Duodenal mucosa (tissue), 2 donors: Measurements from ENCODE around the gene FOXB1.

Experiments
- H3K27ac ChIP-seq: one replicate; pipeline ENCODE4 v1.7.0; 2013; ENCODE audit warnings: low read depth, low read length
- H3K27me3 ChIP-seq, 2 donors: one replicate each; pipeline ENCODE4 v1.7.0; 2013; ENCODE audit warnings: low read length in 2 of 2, control low read depth in 1 of 2; ENCODE audit not compliant: insufficient read depth in 2 of 2, control insufficient read depth in 1 of 2
- H3K36me3 ChIP-seq, 2 donors: one replicate each; pipeline ENCODE4 v1.7.0; 2013; ENCODE audit warnings: low read length in 2 of 2, control low read depth in 1 of 2; ENCODE audit not compliant: insufficient read depth in 2 of 2, control insufficient read depth in 1 of 2
- H3K4me1 ChIP-seq, 2 donors: one replicate each; pipeline ENCODE4 v1.7.0; 2013; ENCODE audit warnings: low read length in 2 of 2, control low read depth in 1 of 2; ENCODE audit not compliant: insufficient read depth in 2 of 2, control insufficient read depth in 1 of 2
- H3K4me3 ChIP-seq, 2 donors: one replicate each; pipeline ENCODE4 v1.7.0; 2013; ENCODE audit warnings: low read length in 2 of 2, low read depth in 1 of 2
- H3K9ac ChIP-seq, 2 donors: one replicate each; pipeline ENCODE4 v1.7.0; 2013; ENCODE audit warnings: low read length in 2 of 2, low read depth in 1 of 2
- H3K9me3 ChIP-seq, 2 donors: one replicate each; pipeline ENCODE4 v1.7.0; 2013; ENCODE audit warnings: low read length in 2 of 2, control low read depth in 1 of 2; ENCODE audit not compliant: control insufficient read depth in 1 of 2

FOXB1 gene

GRCh38 chr15:59991834-59992233, 12.3 kb upstream of the FOXB1 start:
- Histone ChIP-seq H3K4me3 (no peak overlapping the region), H3K36me3 (no peaks in the 10 kb centered on the region), H3K9me3 (no peaks in the 10 kb centered on the region), H3K9ac (no peak overlapping the region), H3K27me3 (peaks cover 53 to 63% of the 10 kb centered on the region in 2 donors), H3K27ac (no peak overlapping the region), H3K4me1 (peaks cover 0 to 4% of the 10 kb centered on the region in 2 donors)

GRCh38 chr15:59993041-59993750, 10.9 kb upstream of the FOXB1 start:
- Histone ChIP-seq H3K9me3 (no peaks in the 10 kb centered on the region), H3K4me3 (no peak overlapping the region), H3K27ac (no peak overlapping the region), H3K9ac (no peak overlapping the region), H3K36me3 (no peaks in the 10 kb centered on the region), H3K27me3 (peaks cover 66 to 77% of the 10 kb centered on the region in 2 donors), H3K4me1 (peaks cover 0 to 7% of the 10 kb centered on the region in 2 donors)

- H3K27me3 ChIP-seq, result peaks cover 74 to 85% of the 10 kb centered on the region in 2 donors
- H3K9ac ChIP-seq, result no peak overlapping the region
- no peaks in the 10 kb centered on the region for H3K36me3 ChIP-seq
- H3K4me3 ChIP-seq, result no peak overlapping the region
- H3K4me1 ChIP-seq, result peaks cover 0 to 7% of the 10 kb centered on the region in 2 donors
- no peak overlapping the region for H3K27ac ChIP-seq
- H3K9me3 ChIP-seq, result no peaks in the 10 kb centered on the region
These were observed 10.1 kb upstream of the FOXB1 start for GRCh38 chr15:59993950-59994401.

GRCh38 chr15:59994526-59994887, 9.6 kb upstream of the FOXB1 start:
- Histone ChIP-seq H3K36me3 (no peaks in the 10 kb centered on the region), H3K27ac (no peak overlapping the region), H3K4me3 (no peak overlapping the region), H3K9ac (no peak overlapping the region), H3K9me3 (no peaks in the 10 kb centered on the region), H3K4me1 (peaks cover 0 to 7% of the 10 kb centered on the region in 2 donors), H3K27me3 (peaks cover 80 to 90% of the 10 kb centered on the region in 2 donors)

GRCh38 chr15:59994888-59995557, 9.1 kb upstream of the FOXB1 start:
- Histone ChIP-seq H3K9ac (no peak overlapping the region), H3K27ac (no peak overlapping the region), H3K27me3 (peaks cover 85 to 95% of the 10 kb centered on the region in 2 donors), H3K36me3 (no peaks in the 10 kb centered on the region), H3K4me1 (peaks cover 0 to 7% of the 10 kb centered on the region in 2 donors), H3K9me3 (no peaks in the 10 kb centered on the region), H3K4me3 (no peak overlapping the region)

- Histone ChIP-seq H3K9ac (no peak overlapping the region), H3K4me1 (peaks cover 0 to 7% of the 10 kb centered on the region in 2 donors), H3K9me3 (no peaks in the 10 kb centered on the region), H3K36me3 (no peaks in the 10 kb centered on the region), H3K27ac (no peak overlapping the region), H3K27me3 (peaks cover 91 to 97% of the 10 kb centered on the region in 2 donors), H3K4me3 (no peak overlapping the region)
These were observed 8.4 kb upstream of the FOXB1 start for GRCh38 chr15:59995568-59996297.

- Histone ChIP-seq H3K9ac (no peak overlapping the region), H3K27ac (no peak overlapping the region), H3K4me3 (peak overlapping the region in 1 of 2 donors; percentile 36), H3K9me3 (no peaks in the 10 kb centered on the region), H3K4me1 (peaks cover 0 to 7% of the 10 kb centered on the region in 2 donors), H3K27me3 (peaks cover 95 to 97% of the 10 kb centered on the region in 2 donors), H3K36me3 (no peaks in the 10 kb centered on the region)
These were observed 7.6 kb upstream of the FOXB1 start for GRCh38 chr15:59996298-59997041.

GRCh38 chr15:59997070-59997701, 6.9 kb upstream of the FOXB1 start:
- Histone ChIP-seq H3K4me3 (peak overlapping the region; percentile 13 to 36), H3K27ac (no peak overlapping the region), H3K9ac (no peak overlapping the region)

GRCh38 chr15:59998305-59998949, 5.7 kb upstream of the FOXB1 start:
- Histone ChIP-seq H3K9me3 (no peaks in the 10 kb centered on the region), H3K27ac (no peak overlapping the region), H3K36me3 (no peaks in the 10 kb centered on the region), H3K27me3 (peaks cover 96 to 99% of the 10 kb centered on the region in 2 donors), H3K9ac (no peak overlapping the region), H3K4me1 (peaks cover 0 to 7% of the 10 kb centered on the region in 2 donors), H3K4me3 (no peak overlapping the region)

More at GRCh38 chr15:59997070-59997701, 6.9 kb upstream of the FOXB1 start:
- Histone ChIP-seq H3K4me1 (peaks cover 0 to 7% of the 10 kb centered on the region in 2 donors), H3K36me3 (no peaks in the 10 kb centered on the region), H3K9me3 (no peaks in the 10 kb centered on the region), H3K27me3 (peaks cover 98 to 99% of the 10 kb centered on the region in 2 donors)
